EL (cell line): ENCODE data around the gene CENPO.
"Not testable (repeated sequence)": the region's sequence is repeated elsewhere in the genome, so short reads cannot be mapped to it uniquely, and the experiment has no call there.

Experiments used
- DNase-seq: peaks from one replicate; pipeline ENCODE4 v3.0.0-alpha.2; 2016

CENPO gene

DNA sequence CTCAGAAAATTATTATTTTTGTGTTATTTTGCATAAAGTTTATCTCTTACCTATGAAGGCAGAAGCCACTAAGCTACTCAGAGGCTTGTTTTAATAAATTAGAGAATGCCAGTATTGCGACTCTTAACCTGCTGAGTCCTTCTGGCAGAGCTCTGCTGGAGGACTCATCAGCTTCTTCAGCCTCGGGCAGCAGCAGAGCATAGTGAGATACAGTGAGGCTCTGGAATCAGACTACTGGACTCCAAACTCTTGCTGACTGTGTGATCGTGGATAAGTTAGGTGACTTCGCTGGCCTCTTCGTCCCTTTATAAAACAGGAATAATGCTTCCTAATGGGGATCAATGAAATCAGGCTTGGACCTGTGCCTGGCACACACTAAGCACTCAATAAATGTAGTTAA lies 1.8 kb upstream of the CENPO start:
- DNase-seq, result no peak

DNA sequence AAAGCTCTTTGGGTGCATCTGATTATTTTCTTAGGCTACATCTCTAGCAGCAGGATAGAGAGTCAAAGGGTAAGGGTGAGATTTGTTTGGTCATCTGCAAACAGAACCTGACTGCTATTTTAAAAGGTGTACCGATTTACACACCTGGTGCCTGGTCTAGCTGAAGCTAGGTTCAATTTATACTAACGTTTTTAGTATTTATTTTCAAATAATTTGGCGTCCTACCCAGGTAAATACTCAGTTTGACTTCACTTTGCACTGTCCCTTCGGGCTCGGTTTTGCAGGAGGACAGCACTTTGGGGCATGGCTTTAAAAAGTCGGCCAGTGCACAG lies 717 bp upstream of the CENPO start:
- no peak for DNase-seq

DNA sequence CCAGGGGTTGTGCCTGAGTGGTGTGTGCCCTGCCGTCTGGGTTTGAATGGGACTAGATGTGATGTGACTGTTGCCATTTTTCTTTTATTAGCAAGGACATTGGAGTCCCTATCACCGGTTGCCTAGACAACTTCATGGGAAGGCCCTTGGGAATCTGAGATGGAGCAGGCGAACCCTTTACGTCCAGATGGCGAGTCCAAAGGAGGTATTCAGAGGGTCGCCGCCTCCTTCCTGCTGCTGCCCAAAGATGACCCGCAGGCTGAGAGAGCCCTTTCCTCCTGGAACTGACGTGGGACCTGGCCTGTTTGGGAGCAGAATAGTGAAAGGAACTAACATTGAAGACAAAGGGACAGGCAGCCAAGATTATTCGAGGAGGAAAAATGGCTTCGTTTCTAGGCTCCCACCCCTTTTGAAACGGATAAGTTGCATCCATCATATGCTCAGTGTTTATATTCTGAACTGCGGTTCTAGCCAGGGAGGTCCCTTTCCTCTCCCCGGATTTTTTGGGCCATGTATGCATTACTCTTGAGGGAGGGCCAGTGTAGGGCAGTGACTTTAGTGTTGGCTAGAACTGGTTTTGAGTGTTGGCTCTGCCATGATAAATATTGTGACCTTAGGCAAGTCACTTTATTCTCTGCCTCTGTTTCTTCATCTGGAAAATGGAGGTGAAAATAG lies 673 bp downstream of the CENPO start:
- DNase-seq, result peak; percentile 49

DNA sequence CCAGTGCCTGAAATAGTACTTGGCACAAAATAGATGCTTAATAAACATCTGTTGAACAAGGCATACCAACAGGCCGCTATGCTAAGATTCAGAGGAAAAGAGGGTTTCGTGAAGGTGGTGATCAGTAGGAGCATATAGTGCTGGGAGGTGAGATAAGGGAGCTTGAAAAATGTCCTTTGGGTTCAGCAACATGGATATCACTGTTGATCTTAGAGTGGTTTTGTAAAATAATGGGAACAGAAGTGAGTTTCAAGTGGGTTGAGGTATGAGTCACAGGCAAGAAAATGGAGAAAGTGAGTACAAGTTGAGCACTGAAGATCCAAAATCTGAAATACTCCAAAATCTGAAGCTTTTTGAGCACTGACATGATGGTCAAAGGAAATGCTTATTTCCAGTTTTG lies 4.4 kb downstream of the CENPO start:
- no peak for DNase-seq

DNA sequence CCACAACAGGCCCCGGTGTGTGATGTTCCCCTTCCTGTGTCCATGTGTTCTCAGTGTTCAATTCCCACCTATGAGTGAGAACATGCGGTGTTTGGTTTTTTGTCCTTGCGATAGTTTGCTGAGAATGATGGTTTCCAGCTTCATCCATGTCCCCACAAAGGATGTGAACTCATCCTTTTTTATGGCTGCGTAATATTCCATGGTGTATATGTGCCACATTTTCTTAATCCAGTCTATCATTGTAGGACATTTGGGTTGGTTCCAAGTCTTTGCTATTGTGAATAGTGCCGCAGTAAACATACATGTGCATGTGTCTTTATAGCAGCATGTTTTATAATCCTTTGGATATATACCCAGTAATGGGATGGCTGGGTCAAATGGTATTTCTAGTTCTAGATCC lies 7.3 kb downstream of the CENPO start:
- DNase-seq, result not testable (repeated sequence)

DNA sequence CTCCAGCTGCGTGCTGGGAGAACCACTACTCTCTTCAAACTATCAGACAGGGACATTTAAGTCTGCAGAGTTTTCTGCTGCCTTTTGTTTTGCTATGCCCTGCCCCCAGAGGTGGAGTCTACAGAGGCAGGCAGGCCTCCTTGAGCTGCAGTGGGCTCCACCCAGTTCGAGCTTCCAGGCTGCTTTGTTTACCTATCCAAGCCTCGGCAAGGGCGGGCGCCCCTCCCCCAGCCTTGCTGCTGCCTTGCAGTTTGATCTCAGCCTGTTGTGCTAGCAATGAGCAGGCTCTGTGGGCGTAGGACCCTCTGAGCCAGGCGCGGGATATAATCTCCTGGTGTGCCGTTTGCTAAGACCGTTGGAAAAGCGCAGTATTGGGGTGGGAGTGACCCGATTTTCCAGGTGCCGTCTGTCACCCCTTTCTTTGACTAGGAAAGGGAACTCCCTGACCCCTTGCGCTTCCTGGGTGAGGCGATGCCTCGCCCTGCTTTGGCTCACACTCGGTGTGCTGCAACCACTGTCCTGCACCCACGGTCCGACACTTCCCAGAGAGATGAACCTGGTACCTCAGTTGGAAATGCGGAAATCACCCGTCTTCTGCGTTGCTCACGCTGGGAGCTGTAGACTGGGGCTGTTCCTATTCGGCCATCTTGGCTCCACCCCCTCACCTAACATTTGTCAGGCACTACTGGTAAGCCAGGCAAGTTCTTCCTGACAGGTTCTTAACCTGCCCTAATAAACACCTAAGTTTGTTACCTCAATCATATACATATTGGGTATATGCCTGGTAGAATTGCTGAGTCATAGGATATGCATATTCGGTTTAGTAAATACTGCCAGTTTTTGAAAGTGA lies 12.8 kb downstream of the CENPO start:
- not testable (repeated sequence) for DNase-seq

DNA sequence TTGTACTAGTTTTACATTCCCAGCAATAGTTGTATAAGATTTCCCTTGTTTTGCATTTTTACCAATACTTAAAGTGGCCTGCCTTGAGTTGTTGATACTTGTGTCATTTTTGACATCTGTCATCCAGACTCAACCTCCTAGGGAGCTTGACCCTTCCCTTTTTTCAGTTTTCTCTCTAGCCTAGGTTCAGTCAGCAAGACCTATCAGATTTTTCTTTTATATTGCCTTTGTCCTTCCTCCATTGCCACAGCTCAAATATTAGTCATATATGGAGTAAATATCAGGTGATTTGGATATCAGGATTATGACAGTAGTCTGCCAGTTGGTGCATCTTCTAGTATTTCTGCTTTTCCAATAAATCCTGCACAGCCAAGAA lies 13.4 kb downstream of the CENPO start:
- DNase-seq, result no peak

DNA sequence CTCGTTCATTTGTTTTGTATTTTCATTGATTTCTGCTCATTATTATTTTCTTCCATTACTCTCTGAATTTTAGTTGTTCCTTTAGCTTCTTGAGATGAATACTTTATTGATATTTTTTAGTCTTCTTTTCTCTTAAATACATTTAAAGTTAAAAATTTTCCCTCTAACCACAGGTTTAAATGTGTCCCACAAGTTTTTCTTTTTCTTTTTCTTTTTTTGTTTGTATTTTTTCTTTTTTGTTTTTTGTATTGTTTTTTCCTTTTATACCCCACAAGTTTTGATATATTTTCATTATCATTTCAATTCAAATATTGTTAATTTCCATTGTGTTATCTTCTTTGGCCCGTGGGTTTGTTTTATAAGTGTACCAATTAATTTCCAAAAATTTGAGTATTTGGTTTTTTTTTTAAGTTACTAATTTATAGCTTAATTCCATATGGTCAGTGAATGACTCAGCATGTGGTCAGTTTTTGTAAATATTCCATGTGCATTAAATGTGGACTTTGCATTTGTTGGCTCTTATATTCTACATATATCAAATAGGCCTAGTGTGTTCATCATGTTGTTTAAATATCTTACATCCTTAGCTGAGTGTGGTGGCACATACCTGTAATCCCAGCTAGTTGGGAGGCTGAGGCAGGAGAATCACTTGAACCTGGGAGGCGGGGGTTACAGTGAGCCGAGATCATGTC lies 16.2 kb downstream of the CENPO start:
- DNase-seq, result peak; percentile 44

DNA sequence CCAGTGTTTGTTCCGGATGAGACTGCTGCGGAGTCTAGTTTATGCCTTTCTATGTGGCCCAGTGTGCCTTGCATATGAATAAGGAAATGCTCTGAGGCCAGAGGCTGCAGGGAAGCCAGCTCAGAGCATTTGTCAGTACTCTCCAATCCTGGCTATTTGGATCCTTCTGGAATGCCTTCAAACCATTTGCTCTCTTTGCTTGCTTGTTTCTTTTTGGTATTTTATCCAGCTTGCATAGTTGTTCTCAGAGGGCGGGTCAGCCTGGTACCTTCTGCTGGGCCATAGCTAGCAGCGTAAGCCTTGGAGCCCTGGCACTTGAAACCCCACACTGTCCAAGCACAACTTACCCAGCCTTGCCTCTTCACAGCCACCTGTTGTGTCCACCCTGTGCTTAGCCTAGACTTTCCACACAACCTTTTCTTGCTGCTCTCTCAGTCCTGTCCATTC lies 20.5 kb downstream of the CENPO start:
- no peak for DNase-seq

DNA sequence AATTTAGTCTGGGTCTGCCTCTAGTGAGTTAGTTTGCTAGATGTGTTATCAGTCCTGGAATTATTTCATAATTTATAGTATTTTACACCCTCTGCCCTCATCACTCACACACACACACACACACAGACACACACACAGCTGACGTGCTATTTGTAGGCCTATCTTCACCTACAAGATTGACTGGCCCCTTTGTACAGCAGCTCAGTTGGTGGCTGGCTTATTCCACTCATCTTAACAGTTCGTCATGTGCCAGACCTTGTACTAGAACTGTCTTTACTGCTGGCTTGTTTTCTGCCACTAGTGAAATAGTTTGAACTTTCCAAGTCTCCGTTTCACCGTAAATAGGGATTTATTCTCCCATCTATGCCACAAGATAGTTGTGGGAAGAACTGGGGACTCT lies 21.3 kb downstream of the CENPO start:
- DNase-seq, result no peak

DNA sequence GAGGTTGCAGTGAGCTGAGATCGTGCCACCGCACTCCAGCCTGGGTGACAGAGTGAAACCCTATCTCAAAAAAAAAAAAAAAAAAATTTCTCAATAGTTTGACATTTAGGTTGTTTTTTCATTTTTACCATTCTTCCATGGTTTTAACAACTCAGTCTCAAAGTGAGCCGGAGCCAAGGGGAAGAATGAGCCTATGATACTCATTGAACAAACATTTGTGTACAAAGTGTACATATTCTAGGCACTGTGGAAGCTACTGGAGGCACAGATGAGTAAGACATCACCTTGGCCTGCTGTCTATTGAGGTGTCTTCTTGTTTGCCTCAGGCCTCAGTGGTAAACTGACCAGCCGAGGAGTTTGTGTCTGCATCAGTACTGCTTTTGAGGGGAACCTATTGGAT lies 21.9 kb downstream of the CENPO start:
- DNase-seq, result no peak

DNA sequence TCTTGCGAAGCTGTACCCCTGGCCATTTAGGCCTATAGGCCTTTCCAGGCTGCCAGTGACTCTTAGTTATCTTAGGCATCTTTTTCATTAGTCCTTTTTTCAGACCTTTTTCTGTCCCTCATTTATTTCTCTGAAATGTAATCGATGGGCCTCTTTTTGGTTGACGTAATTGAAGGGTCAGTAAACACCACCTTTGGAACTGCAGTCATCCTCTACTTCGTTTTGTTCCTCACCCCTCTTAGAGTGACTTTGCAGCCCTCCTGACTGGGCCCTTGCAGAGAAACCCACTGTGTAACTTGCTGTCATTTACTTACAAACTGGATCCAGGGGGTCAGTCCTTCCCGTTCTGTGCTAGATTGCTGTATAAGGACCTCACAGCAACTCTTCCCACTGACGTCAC lies 23.2 kb downstream of the CENPO start:
- no peak for DNase-seq

DNA sequence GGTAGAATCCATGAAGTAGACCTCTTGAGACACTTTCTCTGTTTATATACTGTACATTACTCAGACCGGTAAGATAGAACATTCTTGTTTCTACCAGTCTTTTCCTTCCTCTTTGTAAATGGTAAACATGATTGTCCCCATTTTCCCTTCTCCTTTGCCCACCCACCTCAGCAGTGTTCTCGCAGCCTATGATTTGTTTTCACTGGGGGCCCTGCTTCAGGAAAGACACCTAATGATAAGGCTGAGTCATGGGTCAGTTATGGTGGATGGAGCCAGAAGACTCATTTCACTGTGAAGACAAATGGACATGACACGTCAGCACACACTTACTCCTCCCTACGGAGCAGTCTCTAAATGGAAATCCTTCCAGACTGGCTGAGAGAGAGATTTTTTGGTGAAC lies 23.7 kb downstream of the CENPO start:
- peak; percentile 86 for DNase-seq

DNA sequence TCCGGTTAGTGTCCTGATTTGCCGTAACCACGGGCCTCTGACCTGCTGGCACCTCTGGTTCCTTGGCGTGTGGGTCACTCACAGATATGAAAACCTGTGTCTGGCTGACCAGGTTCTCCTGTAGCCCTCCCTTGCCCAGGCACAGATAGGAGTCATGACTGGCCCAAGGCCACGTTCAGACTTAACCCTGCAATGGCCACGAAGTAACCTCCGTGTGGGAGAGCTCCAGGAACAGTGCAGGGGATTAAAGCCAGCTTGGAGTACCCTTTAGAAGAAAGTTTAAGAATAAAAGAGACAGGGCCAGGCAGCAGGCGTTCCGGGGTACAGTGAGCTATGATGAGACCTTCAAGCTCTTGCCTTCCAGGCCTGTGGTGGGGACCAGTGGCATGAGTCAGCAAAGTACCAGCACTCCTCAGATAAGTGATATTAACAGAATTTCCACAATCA lies 25.5 kb downstream of the CENPO start:
- peak; percentile 37 for DNase-seq

DNA sequence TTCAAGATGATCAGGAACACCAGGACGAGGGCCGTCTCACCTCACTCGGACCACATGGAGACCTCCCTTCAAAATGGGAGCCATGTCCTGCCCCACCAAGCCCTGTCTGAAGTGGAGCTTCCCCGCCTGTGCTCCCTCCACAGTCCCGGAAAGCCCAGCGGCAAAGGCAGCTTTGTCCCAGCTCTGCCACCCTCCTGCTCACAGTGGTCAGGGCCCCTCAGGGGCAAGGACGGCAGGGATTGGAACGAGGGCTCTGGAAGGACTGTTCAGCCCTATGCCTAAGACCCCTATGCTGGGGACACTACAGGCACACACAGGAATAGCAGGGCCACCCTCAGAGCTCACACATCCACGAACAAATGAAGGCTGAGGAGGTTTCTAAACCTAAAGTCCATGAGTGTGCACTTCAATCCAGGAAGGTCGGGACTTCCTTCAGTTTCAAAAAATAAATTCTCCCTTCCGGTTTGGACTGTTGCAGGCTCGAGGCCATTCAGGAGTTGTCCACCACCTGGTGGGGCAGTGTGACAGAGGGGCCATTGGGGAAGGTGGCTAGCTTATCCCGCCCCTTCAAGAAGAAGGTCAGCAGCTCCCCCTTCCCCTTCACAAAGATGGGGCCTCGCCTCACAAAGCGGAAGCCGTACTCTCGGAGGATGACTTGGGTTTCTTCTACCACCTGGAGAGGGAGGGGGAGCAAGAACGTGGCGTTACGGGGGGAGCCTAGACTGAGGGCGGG lies 26.4 kb downstream of the CENPO start:
- DNase-seq, result no peak

DNA sequence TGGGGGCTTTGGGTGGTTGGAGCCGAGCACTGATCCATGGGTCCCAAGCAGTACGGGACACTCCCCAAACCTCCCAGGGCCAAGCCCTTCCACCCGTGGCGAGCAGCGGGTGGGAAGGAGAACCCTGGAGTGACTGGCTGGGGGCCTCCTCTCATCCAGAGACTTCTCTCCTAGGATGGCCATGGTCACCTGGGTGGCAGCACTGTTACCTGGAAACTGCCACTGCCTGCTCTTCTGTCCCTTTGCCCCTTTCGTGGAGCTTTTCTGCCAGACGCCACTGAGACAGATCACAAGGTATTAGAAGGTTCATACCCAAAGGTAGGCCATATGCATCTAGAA lies 26.9 kb downstream of the CENPO start:
- DNase-seq, result no peak

DNA sequence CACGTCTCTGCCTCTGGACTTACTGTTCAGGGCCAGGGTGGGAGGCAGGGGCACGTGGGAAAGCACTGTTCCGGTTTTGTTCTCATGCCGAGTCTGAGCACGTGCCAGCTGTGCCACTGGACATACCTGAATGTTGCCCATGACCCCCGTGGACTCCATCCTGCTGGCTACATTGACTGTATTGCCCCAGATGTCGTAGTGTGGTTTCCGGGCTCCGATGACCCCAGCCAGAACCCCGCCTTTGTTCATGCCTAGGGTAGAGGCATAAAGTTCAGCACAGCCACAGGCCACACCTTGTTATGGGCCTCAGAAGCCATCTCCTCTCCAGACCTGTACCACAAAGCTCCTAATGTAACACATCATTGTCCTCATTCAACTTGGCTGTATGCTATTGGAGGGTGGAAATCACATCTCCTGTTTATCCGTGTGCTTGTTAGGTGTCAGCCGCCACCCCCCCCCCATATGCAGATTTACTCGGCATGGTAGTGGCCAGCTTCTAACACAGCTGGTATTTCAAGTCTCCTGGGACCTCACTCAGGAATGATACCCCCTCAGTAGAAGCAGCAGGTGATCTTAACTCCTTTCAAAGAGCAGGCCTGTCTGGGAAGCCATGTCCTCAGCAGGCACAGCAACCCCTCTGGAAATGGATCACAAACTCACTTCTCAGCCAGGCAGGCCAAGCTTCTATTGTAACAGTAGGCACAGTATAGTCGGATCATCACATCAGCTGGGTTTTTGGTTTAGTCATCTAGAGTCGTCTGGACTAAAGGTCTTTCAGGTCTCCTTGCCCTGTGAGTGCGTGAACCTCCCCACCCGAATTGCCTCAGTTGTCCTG lies 27.6 kb downstream of the CENPO start:
- no peak for DNase-seq

DNA sequence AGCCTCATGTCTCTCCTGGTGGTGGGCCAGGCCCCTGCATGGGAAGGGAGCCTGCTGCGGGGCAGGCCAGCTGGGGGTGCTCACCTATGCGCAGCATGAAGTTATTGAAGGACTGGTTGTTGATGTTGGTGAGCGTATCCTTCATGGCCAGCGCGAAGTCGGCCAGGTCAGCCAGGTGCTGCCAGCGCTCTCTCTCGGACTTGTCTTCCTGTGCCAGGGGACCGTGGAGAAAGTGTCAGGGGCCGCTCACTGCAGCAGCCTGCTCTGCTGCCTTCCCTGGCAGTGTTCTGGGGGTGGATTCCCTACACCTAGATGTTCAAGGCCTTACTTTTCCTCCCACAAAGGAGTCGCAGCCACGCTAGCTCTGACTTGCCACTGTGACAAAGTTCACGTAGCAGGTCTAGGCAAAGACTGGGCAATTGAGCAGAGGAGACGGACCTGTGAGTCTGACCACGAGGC lies 28.2 kb downstream of the CENPO start:
- no peak for DNase-seq

DNA sequence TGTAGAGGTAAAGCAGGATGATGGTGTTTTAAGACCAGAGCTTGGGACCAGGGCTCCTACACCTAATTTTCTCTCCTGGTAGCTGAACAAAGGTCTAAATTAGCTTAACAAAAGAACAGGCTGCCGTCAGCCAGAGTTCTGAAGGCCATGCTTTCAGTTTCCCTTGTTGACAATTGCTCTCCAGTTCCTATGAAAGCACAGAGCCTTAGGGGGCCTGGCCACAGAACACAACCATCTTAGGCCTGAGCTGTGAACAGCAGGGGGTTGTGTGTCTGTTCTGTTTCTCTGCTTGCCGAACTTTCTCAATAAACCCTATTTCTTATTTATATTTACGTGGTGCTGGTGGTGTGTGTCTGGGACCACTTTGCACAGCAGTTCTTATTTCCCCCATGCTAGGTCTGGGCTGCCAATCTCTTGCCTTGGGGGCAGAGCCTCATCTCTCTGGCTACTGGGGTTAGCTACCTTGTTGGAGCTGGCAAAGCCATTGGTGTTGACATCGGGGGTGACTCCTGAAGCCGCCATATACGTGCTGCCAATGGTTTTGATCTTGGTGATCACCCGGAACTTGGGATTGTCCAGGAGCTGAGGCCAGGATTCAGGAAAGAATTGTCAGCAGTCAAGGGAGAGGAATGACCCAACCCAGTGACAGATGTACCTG lies 29.0 kb downstream of the CENPO start:
- no peak for DNase-seq

DNA sequence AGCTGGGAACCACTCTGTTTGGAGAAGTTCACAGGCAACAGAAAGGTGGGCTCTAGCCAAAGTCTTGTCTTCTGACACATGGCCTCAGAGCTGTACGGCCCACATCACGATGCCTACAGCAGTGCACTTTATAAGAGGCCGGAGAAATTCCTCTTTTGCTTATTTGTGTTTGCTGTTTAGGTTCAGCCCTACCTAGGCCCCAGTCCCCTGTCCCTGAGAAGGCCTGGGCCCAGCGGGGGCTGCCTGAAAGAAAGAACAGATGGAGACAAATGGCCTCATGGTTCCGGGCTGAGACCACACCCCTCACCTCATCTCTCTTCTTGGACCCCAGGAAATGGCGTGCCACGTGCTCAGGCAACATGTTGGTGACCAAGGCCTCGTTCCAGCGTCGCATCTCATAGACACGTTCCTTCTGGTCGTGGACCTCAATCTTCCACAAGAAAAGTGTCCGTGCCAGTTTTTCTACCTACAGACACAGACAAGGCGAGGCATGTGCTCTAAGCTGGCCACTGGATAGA lies 30.9 kb downstream of the CENPO start:
- DNase-seq, result no peak
